SU-DHL-6 (cell line): ENCODE results near the gene LTBP2.

Experiments used
- CTCF ChIP-seq: fragments of 200-600 bp; sonication (generic); IDR thresholded peaks from one replicate; pipeline ENCODE4 v1.5.1; 2017; ENCODE audit warnings: antibody characterized with exemption, mild to moderate bottlenecking, low read length, moderate library complexity; ENCODE audit not compliant: insufficient read depth, poor library complexity, severe bottlenecking
- EZH2phosphoT487 ChIP-seq: fragments of 200-600 bp; sonication (generic), shearing (Covaris generic); conservative IDR thresholded peaks from 2 replicates; pipeline ENCODE4 v1.6.1; 2018; ENCODE audit warnings: mild to moderate bottlenecking, antibody characterized with exemption, low read length, moderate library complexity, mixed read lengths

- TF ChIP-seq CTCF (no peak), EZH2phosphoT487 (no peak)
Measured at GRCh38 chr14:74647678-74648461, 35.8 kb upstream of the LTBP2 start.
